Prostate gland (tissue), 2 donors: Measurements from ENCODE around the gene MSANTD1.

Experiments
- CTCF ChIP-seq, 4 experiments: fragments of 200-600 bp in 2 of 4; fragments of 450-650 bp in 2 of 4; sonication (generic) in 2 of 4; IDR thresholded peaks; 1 replicate in 3 of 4; 2 replicates in 1 of 4; pipeline ENCODE4 v1.5.1; 2016 to 2019; ENCODE audit warnings: antibody characterized with exemption in 4 of 4, mild to moderate bottlenecking in 2 of 4, moderate library complexity in 2 of 4
- POLR2A ChIP-seq: fragments of 450-650 bp; IDR thresholded peaks from one replicate; pipeline ENCODE4 v1.6.1; 2016; ENCODE audit warnings: antibody characterized with exemption, mild to moderate bottlenecking
- POLR2AphosphoS5 ChIP-seq: sonication (generic); formaldehyde crosslinking; IDR thresholded peaks from one replicate; pipeline ENCODE4 v1.6.1; 2017; ENCODE audit warnings: antibody characterized with exemption

- no peak for TF ChIP-seq POLR2A
- no peak for TF ChIP-seq CTCF (IDR thresholded peaks at IDR 0.05)
- TF ChIP-seq POLR2AphosphoS5, result no peak
These were observed 25.6 kb upstream of the MSANTD1 start for GRCh38 chr4:3223346-3223745.
